ENCODE measurements around the gene LIMA1.

- no peak for TF ChIP-seq CTCF (IDR thresholded peaks at IDR 0.05)
- no peak for TF ChIP-seq POLR2A (IDR thresholded peaks at IDR 0.05)
Observed at GRCh38 chr12:50285253-50285652, 1.9 kb upstream of the LIMA1 start.
